Thyroid gland (tissue), 4 donors: ENCODE measurements around the gene SLC38A3. TPM values are rescaled to one million over a fixed set of nuclear protein-coding genes. Genes with fewer than 3 reads are reported as not detected.
"Not testable (repeated sequence)": the region's sequence is repeated elsewhere in the genome, so short reads cannot be mapped to it uniquely, and the experiment has no call there.

Experiments
- DNase-seq, 2 donors: peaks; one replicate each; pipeline ENCODE4 v3.0.0-alpha.2; 2019
- H3K27ac ChIP-seq, 3 donors: fragments of 200-600 bp; sonication (generic); 1 replicate in 2 of 3; 2 replicates in 1 of 3; pipeline ENCODE4 v1.5.1; 2016 to 2019; ENCODE audit warnings: mild to moderate bottlenecking in 1 of 3, moderate library complexity in 1 of 3
- H3K27me3 ChIP-seq: fragments of 200-600 bp; sonication (generic); one replicate; pipeline ENCODE4 v1.5.1; 2019
- H3K36me3 ChIP-seq, 2 donors: fragments of 200-600 bp; sonication (generic); one replicate each; pipeline ENCODE4 v1.5.1; 2016 to 2019
- H3K4me1 ChIP-seq, 2 donors: fragments of 200-600 bp; sonication (generic); one replicate each; pipeline ENCODE4 v1.5.1; 2017 to 2019
- H3K4me3 ChIP-seq, 3 donors: fragments of 200-600 bp; sonication (generic); replicated peaks in 1 of 3; 1 replicate in 2 of 3; 2 replicates in 1 of 3; pipeline ENCODE4 v1.5.1; 2016; ENCODE audit warnings: mild to moderate bottlenecking in 1 of 3
- H3K9me3 ChIP-seq: fragments of 200-600 bp; sonication (generic); one replicate; pipeline ENCODE4 v1.5.1; 2017
- CTCF ChIP-seq, 6 experiments: fragments of 200-600 bp in 3 of 6; fragments of 450-650 bp in 3 of 6; sonication (generic) in 3 of 6; IDR thresholded peaks; one replicate each; pipeline ENCODE4 v1.5.1; 2016 to 2019; ENCODE audit warnings: antibody characterized with exemption in 6 of 6, mild to moderate bottlenecking in 2 of 6, inconsistent platforms in 1 of 6, moderate library complexity in 1 of 6
- POLR2A ChIP-seq, 2 donors: fragments of 450-650 bp; IDR thresholded peaks; one replicate each; pipeline ENCODE4 v1.6.1; 2017; ENCODE audit warnings: antibody characterized with exemption in 2 of 2, mild to moderate bottlenecking in 2 of 2, moderate library complexity in 1 of 2
- WGBS, 2 donors: methylation state at CpG; one replicate each; pipeline ENCODE4 v1.1.5; 2017; 5-methylcytosine and 5-hydroxymethylcytosine counted together
- intact Hi-C: fragments of 100-400 bp; cut with DNase I; formaldehyde crosslinking; loops from one replicate; pipeline ENCODE4 v1.15.1; 2023
- total RNA-seq, 4 donors: library from RNA; depleted of rRNA; stranded (reverse); fragments of >200 nt; gene quantifications; one replicate each; pipeline ENCODE4 v1.2.3, GENCODE V29; 2016

SLC38A3 gene
- total RNA-seq, 4 donors from 2014 or later = 1.1 to 5.0 (median 3.6) TPM

DNA sequence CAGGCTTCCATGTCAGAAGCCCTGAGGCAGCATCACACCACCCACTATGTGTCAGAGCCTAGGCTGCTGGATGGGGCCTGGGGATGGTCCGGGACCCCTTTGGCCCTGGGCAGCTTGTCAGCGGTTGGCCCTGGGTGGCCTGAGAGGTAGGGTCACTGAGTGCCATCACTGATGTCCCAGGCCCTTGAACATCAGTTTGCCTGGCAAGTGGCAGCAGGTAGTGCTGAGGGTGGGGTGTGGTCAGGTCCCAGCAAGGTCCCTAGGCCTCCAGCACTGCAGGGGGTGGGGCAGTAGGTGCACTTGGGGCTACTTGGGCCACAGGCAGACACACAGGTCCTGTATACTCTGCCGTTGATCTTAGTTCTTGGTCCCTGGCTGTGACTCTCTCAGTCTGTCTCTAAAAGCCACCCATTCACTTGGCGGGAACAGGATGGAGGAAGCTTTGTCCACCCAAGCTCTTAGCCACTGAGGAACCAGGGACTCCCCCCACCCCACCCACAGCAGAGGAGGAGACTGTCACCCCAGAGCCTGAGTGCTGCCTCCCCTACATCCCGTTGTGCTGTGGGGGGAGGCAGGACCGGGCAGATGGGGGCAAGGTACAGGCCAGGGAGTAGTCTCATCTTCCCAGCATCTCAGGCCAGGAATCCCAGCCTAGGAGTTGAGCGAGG is 36.8 kb downstream of the SLC38A3 start:
- DNase-seq = no peak
- Histone ChIP-seq H3K27ac (peak overlapping the region; percentile 5 to 86 (median 69)), H3K9me3 (no peaks in the 10 kb centered on the region), H3K36me3 (peaks cover 3 to 4% of the 10 kb centered on the region in 2 donors), H3K4me1 (peaks cover 55 to 79% of the 10 kb centered on the region in 2 donors), H3K27me3 (no peaks in the 10 kb centered on the region), H3K4me3 (no peak overlapping the region)
- intact Hi-C loops = no loop called here
- 52 to 72% methylated on average over 4 to 5 of the region's 7 CpGs for WGBS, 2 donors
- no peak for TF ChIP-seq POLR2A (IDR thresholded peaks at IDR 0.05)
- no peak for TF ChIP-seq CTCF (IDR thresholded peaks at IDR 0.05)

- Histone ChIP-seq H3K9me3 (no peaks in the 10 kb centered on the region), H3K36me3 (peaks cover 3 to 4% of the 10 kb centered on the region in 2 donors), H3K27me3 (no peaks in the 10 kb centered on the region), H3K4me3 (no peak overlapping the region), H3K4me1 (peaks cover 50 to 84% of the 10 kb centered on the region in 2 donors), H3K27ac (peak overlapping the region in 2 of 3 donors; percentile 69 to 86)
- DNase-seq = no peak
- whole genome bisulfite sequencing, 2 donors = 53 to 57% methylated on average over 3 of the region's 3 CpGs
- no peak for TF ChIP-seq POLR2A (IDR thresholded peaks at IDR 0.05)
- TF ChIP-seq CTCF (IDR thresholded peaks at IDR 0.05) = no peak
- intact Hi-C loops = no loop called here
Observed at GRCh38 chr3:50242381-50242770, 37.3 kb downstream of the SLC38A3 start.

DNA sequence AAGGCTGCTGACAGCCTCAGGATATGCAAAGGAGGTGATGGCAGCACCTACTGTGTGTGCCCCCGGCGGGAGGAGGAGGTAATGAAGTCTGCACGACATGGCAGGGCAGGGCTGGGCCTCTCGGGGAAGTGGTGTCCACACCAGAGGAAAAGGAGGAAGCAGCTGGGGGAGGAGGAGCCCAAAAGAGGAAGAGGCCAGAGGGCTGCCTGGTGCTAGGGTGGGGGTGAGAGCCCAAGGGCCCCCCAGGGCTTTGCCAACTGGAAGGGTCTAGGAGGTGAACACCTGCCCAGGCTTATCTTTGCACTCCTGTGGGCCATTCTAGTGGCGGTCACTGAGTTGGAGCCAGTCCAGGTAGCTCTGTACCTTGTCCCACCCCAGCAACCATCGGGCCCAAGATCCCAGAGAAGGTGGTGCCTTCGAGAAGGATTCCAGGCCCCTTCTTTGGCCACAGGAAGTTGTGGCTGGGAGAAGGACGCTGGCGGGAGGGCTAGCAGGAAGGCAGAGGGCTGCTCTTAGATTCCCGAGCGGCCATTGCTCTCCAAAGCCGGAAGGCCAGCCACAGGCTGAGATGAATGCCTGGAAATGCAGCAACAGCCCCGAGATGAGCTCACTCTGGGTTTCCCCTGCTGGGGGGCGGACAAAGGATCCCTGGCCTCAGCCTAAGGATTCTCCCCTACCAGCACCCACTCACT is 37.9 kb downstream of the SLC38A3 start:
- DNase-seq = no peak
- WGBS, 2 donors = 37 to 54% methylated on average over 12 to 13 of the region's 14 CpGs
- Histone ChIP-seq H3K9me3 (no peaks in the 10 kb centered on the region), H3K27ac (peak overlapping the region; percentile 52 to 86 (median 69)), H3K4me3 (no peak overlapping the region), H3K27me3 (no peaks in the 10 kb centered on the region), H3K4me1 (peaks cover 45 to 90% of the 10 kb centered on the region in 2 donors), H3K36me3 (peaks cover 3 to 4% of the 10 kb centered on the region in 2 donors)
- TF ChIP-seq POLR2A (IDR thresholded peaks at IDR 0.05) (no peak), CTCF (IDR thresholded peaks at IDR 0.05) (no peak)
- intact Hi-C loops = no loop called here

GRCh38 chr3:50243543-50243895 is 38.4 kb downstream of the SLC38A3 start:
- Histone ChIP-seq H3K4me1 (peaks cover 45 to 91% of the 10 kb centered on the region in 2 donors), H3K36me3 (peaks cover 3 to 4% of the 10 kb centered on the region in 2 donors), H3K9me3 (no peaks in the 10 kb centered on the region), H3K27ac (peak overlapping the region; percentile 52 to 86 (median 69)), H3K4me3 (no peak overlapping the region), H3K27me3 (no peaks in the 10 kb centered on the region)
- 88 to 98% methylated on average over 4 of the region's 4 CpGs for WGBS, 2 donors
- TF ChIP-seq POLR2A (IDR thresholded peaks at IDR 0.05) = no peak
- TF ChIP-seq CTCF (IDR thresholded peaks at IDR 0.05) = no peak
- no peak for DNase-seq
- intact Hi-C loops = no loop called here

GRCh38 chr3:50244813-50245212 is 39.7 kb downstream of the SLC38A3 start:
- peaks cover 48 to 91% of the 10 kb centered on the region in 2 donors for H3K4me1 ChIP-seq
- H3K27ac ChIP-seq = peak overlapping the region in 2 of 3 donors; percentile 69 to 86

More at GRCh38 chr3:50244813-50245212, 39.7 kb downstream of the SLC38A3 start:
- intact Hi-C loops, H3K4me3 ChIP-seq, H3K36me3 ChIP-seq, H3K27me3 ChIP-seq, DNase-seq, H3K9me3 ChIP-seq: not testable (repeated sequence)
- WGBS, 2 donors = 78 to 86% methylated on average over 6 of the region's 6 CpGs
